Kidney capillary endothelial cell (primary cell): Measurements from ENCODE around the gene C19orf12.

ENCODE experiments used
- DNase-seq: peaks from one replicate; pipeline ENCODE4 v3.0.0-alpha.2; 2018; ENCODE audit warnings: low spot score

C19orf12 gene

GRCh38 chr19:29714953-29715700, at the start of gene C19orf12:
Gene C19orf12, minus strand, starts transcription at chr19:29715261. Its CDS starts 6,848 bp downstream, at chr19:29708413.
- DNase-seq, result peak; percentile 28

- DNase-seq, result no peak
Measured at GRCh38 chr19:29764361-29764760, 49.3 kb upstream of the C19orf12 start.

GRCh38 chr19:29763196-29763595, 48.1 kb upstream of the C19orf12 start:
- no peak for DNase-seq

- no peak for DNase-seq
Measured at GRCh38 chr19:29761575-29762232, 46.6 kb upstream of the C19orf12 start.

GRCh38 chr19:29760752-29761502, 45.9 kb upstream of the C19orf12 start:
- no peak for DNase-seq

GRCh38 chr19:29759359-29759758, 44.3 kb upstream of the C19orf12 start:
- DNase-seq, result no peak

- DNase-seq, result no peak
Measured at GRCh38 chr19:29758863-29759262, 43.8 kb upstream of the C19orf12 start.

- no peak for DNase-seq
Measured at GRCh38 chr19:29757551-29757950, 42.5 kb upstream of the C19orf12 start.

GRCh38 chr19:29753934-29754305, 38.9 kb upstream of the C19orf12 start:
- no peak for DNase-seq

- no peak for DNase-seq
Measured at GRCh38 chr19:29753190-29753933, 38.3 kb upstream of the C19orf12 start.

- DNase-seq, result no peak
Measured at GRCh38 chr19:29752450-29753025, 37.5 kb upstream of the C19orf12 start.

GRCh38 chr19:29751932-29752331, 36.9 kb upstream of the C19orf12 start:
- DNase-seq, result no peak

- no peak for DNase-seq
Measured at GRCh38 chr19:29750001-29750400, 34.9 kb upstream of the C19orf12 start.

- no peak for DNase-seq
Measured at GRCh38 chr19:29748996-29749849, 34.2 kb upstream of the C19orf12 start.

GRCh38 chr19:29745253-29745652, 30.2 kb upstream of the C19orf12 start:
- DNase-seq, result no peak

GRCh38 chr19:29743681-29744080, 28.6 kb upstream of the C19orf12 start:
- DNase-seq, result no peak

GRCh38 chr19:29741776-29742175, 26.7 kb upstream of the C19orf12 start:
- no peak for DNase-seq

- DNase-seq, result no peak
Measured at GRCh38 chr19:29741226-29741625, 26.2 kb upstream of the C19orf12 start.

GRCh38 chr19:29737461-29738000, 22.5 kb upstream of the C19orf12 start:
- DNase-seq, result no peak

GRCh38 chr19:29735829-29736228, 20.8 kb upstream of the C19orf12 start:
- no peak for DNase-seq
